Activated naive CD4-positive, alpha-beta T cell (primary cell): Measurements from ENCODE around the gene NDNF.

Experiments used
- DNase-seq, 4 experiments: peaks; one replicate each; lab custom pipeline; 2025; lab: John Stamatoyannopoulos, UW

NDNF gene

DNA sequence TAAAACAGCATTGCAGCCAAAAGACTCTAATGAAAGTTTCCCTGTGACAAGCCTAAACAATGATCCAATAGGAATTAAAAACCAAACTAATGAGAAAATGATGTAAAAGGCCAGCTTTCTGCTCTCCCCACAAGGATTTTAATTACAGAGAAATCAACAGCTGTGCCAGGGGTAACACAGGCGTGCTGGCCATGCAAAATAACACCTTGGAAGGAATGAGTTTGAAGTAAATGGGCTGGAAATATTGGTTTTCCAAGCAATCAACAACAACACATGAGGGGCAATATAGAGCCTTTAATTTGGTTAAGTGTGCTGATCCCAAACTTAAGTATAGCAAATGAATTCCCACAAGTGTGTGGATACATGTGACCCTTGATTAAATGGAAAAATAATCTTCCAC is 56.9 kb downstream of the NDNF start:
- no peak for DNase-seq

- no peak for DNase-seq
Measured at GRCh38 chr4:121014544-121014943, 57.8 kb downstream of the NDNF start.

GRCh38 chr4:121011780-121012340 is 60.5 kb downstream of the NDNF start:
- DNase-seq, result no peak

DNA sequence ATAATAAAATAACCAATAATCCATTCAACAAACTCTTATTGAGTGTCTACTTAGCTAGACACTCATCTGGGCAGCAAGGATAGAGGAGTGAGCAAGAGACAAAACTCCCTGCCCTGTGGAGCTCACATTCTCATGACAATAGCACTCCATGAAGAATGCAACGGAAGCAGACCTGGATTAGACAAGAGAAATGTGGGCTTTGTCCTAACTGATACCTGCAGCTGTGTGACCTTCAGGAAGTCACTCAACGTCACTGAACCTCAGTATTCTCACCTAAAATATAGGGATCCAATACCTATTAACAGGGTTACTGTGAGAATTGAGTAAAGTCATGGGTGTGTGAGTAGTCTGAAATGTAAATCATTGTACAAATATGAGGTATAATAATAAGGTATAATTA is 61.2 kb downstream of the NDNF start:
- DNase-seq, result no peak

DNA sequence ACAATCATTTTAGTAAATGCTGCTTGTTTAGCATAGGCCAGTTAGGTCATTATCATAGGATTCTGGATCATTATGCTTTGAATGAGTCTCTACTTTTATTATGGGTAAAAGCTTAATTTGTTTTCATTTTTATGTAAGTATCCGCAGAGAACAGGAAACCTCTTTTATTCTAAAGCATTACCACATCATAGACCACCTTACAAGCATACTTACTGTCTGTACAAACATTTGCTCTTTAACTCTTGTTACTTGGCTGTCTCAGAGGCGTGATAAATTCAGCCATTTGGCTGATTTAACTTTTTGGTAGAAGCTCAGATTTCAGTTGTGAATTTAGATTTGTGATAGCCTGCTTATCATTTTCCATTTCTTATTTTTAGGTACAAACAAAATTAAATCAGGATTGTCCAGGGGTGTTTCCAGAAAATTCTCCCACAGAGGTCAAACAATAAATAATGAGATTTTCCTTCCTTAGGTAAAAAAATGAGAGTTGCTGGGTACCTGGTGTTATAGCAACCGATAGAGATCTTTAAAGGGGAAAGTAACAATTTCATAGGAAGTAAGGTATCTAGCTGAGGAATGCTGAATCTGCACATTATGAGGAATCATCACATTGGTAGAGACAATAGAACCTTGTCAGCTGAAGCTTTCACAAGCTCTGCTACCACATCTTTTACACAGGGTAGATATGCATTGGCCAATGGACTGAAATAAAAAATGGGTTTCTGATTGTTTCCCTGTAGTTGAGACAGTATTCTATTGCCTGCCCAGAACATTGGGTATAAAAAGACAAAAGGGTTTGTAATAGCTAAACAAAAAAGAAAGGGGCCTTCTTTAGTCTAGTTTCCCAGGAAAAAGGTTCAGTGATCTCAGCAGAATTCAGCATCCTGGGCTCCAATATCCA is 62.5 kb downstream of the NDNF start:
- DNase-seq, result no peak

DNA sequence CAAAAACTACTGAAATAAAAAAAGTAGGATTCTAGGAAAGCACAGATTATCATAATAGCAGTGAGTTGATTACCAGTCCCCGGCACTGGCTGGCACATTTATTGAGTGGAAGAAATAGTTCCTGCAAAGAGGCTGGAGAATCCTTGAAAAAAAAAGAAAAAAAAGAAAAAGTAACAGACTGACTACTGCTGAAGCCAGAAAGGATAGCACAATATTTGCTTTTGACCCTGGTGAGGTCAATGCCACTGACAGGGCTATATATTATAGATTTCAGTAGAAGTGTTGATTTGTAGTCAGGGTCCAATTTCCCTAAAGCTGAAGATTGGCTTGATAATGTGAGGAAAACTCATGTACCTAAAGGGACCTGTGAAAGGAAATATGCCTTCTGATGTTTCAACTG is 64.7 kb downstream of the NDNF start:
- no peak for DNase-seq

GRCh38 chr4:121003863-121004262 is 68.5 kb downstream of the NDNF start:
- no peak for DNase-seq

DNA sequence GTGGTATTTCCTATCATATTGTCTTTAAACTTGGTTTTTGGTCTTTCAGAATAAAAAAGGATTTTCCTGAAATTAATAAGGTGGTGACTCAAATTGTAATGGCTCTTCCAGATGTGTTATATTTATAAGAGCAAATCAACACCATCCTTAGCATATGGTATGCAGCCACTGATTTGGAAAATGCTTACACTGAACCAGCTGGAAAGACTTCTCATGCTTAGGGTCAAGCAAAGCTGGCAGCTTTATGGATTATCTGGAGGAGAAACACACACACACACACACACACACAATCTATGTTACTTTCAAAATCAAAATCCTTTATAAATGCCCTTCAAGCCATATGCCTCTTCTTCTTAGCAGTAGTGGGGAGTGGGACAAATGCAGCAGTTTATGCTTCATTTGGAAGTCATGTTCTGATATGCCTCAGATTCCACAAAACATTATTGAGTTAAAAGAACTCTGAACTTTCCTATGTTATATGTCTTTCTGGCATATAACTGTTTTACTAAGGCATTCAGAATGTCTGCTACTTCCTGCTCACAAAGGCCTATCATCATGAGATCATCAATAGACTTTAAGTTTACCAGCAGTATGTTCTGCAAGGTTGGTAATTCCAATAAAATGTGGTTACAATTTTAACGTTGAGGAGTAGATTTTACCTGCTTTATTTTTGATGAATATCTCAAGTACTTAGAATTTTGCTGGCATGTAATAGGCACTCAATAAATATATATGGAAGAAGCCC is 76.9 kb downstream of the NDNF start:
- no peak for DNase-seq

DNA sequence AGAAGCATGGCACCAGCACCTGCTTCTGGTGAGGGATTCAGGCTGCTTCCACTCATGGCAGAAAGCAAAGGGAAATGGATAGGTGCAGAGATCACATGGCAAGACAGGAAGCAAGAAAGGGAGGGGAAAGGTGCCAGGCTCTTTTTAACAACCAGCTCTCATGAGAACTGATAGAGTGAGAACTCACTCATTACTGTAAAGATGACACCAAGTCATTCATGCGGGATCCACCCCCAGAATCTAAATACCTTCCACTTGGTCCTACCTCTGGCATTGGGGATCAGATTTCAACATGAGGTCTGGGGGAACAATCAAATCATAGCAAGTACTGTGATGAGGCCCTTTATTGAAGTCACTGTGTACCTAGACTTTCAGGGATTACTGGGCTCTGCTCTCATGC is 77.8 kb downstream of the NDNF start:
- no peak for DNase-seq

DNA sequence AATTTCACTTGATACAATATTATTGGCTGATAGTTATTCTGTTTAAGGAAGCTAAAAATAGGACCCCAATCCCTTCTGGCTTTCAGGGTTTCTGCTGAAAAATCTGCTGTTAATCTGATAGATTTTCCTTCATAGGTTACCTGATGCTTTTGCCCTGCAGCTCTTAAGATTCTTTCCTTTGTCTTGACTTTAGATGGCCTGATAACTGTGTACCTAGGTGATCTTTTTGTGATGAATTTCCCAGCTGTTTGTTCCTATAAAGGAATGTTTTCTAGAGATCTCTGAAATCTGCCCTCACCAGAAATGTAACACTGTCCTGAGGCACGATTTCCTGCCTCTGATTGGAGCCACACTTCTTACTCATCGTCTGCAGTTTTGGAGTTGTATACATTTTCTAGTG is 80.5 kb downstream of the NDNF start:
- no peak for DNase-seq

DNA sequence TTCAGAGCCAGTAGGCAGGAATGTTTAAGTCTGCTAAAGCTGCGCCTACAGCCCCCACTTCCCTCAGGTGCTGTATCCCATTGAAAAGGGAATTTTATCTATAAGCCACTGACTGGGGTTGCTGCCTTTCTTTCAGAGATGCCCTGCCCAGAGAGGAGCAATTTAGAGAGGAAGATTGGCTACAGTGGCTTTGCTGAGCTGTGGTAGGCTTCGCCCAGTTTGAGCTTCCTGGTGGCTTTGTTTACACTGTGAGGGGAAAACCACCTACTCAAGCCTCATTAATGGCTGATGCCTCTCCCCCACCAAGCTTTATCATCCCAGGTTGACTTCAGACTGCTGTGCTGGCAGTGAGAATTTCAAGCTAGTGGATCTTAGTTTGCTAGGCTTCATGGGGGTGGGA is 82.1 kb downstream of the NDNF start:
- no peak for DNase-seq
